RPMI8226 (cell line): ENCODE results near the gene PBX3.

Experiments used
- DNase-seq: peaks from one replicate; pipeline ENCODE4 v3.0.0-alpha.2; 2015

PBX3 gene

GRCh38 chr9:125959315-125959714 lies 212.1 kb downstream of the PBX3 start:
- DNase-seq: no peak

GRCh38 chr9:125959951-125960619 lies 212.9 kb downstream of the PBX3 start:
- DNase-seq: no peak

GRCh38 chr9:125960626-125961025 lies 213.5 kb downstream of the PBX3 start:
- DNase-seq: no peak

GRCh38 chr9:125961072-125961471 lies 213.9 kb downstream of the PBX3 start:
- no peak for DNase-seq

GRCh38 chr9:125963932-125964331 lies 216.8 kb downstream of the PBX3 start:
- no peak for DNase-seq

- DNase-seq: no peak
Measured at GRCh38 chr9:125964702-125965225, 217.6 kb downstream of the PBX3 start.

- no peak for DNase-seq
Measured at GRCh38 chr9:125965477-125965876, 218.3 kb downstream of the PBX3 start.

- no peak for DNase-seq
Measured at GRCh38 chr9:125966466-125966865, 219.3 kb downstream of the PBX3 start.

- DNase-seq: no peak
Measured at GRCh38 chr9:125966959-125967711, 220.0 kb downstream of the PBX3 start.

- DNase-seq: no peak
Measured at GRCh38 chr9:125968714-125969374, 221.7 kb downstream of the PBX3 start.

- no peak for DNase-seq
Measured at GRCh38 chr9:125969462-125969861, 222.3 kb downstream of the PBX3 start.

GRCh38 chr9:125969868-125970267 lies 222.7 kb downstream of the PBX3 start:
- no peak for DNase-seq

- DNase-seq: no peak
Measured at GRCh38 chr9:125970340-125970739, 223.2 kb downstream of the PBX3 start.

- no peak for DNase-seq
Measured at GRCh38 chr9:125971050-125971449, 223.9 kb downstream of the PBX3 start.

- no peak for DNase-seq
Measured at GRCh38 chr9:125972012-125972729, 225.0 kb downstream of the PBX3 start.

GRCh38 chr9:125973547-125973946 lies 226.4 kb downstream of the PBX3 start:
- no peak for DNase-seq

- no peak for DNase-seq
Measured at GRCh38 chr9:125974705-125975104, 227.5 kb downstream of the PBX3 start.

- no peak for DNase-seq
Measured at GRCh38 chr9:125977223-125977622, 230.1 kb downstream of the PBX3 start.

- no peak for DNase-seq
Measured at GRCh38 chr9:125979383-125979782, 232.2 kb downstream of the PBX3 start.

- no peak for DNase-seq
Measured at GRCh38 chr9:125982798-125983406, 235.7 kb downstream of the PBX3 start.

GRCh38 chr9:125983681-125984080 lies 236.5 kb downstream of the PBX3 start:
- no peak for DNase-seq

- DNase-seq: no peak
Measured at GRCh38 chr9:125984461-125984860, 237.3 kb downstream of the PBX3 start.
